Vagina (tissue), 2 donors: Measurements from ENCODE around the gene EML3.

Experiments used
- CTCF ChIP-seq, 3 experiments: fragments of 450-650 bp in 2 of 3; fragments of 200-600 bp in 1 of 3; sonication (generic) in 1 of 3; IDR thresholded peaks; one replicate each; pipeline ENCODE4 v1.5.1; 2017 to 2019; ENCODE audit warnings: antibody characterized with exemption in 3 of 3, mild to moderate bottlenecking in 2 of 3, moderate library complexity in 2 of 3
- POLR2A ChIP-seq, 2 donors: fragments of 450-650 bp; IDR thresholded peaks; one replicate each; pipeline ENCODE4 v1.6.1; 2017; ENCODE audit warnings: antibody characterized with exemption in 2 of 2, mild to moderate bottlenecking in 2 of 2, moderate library complexity in 2 of 2

GRCh38 chr11:62605902-62606301 lies 6.7 kb downstream of the EML3 start:
- TF ChIP-seq POLR2A (IDR thresholded peaks at IDR 0.05) (no peak), CTCF (IDR thresholded peaks at IDR 0.05) (no peak)
